ENCODE results near the gene CFAP52. TPM values are rescaled to one million over a fixed set of nuclear protein-coding genes. Genes with fewer than 3 reads are reported as not detected.

CFAP52 gene
- total RNA-seq, 1 experiment from 2014 or later: not detected

DNA sequence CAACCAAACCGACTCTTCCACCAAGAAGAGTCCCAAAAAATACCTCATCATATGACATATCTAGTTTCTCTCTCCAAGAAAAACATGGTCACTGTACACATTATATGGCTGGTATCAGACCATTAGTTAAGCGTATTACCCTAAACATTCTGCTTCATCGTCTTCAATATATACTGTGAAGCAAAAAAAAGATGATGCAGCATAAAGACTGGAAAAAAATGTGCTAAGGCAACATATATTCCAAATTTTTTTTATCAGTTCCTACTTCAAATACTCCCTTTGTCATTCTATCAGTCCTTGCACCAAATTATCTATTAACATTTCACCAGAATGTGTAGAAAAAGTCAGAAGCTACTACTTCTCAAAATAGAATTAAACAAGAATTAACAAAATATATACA, 43.7 kb upstream of the CFAP52 start:
- Histone ChIP-seq H3K4ac (ENCODE audit: low read depth, low read length) (no peak overlapping the region), H3T11ph (ENCODE audit: low read length) (no peak overlapping the region), H3K79me2 (ENCODE audit: insufficient read depth, low read length) (no peaks in the 10 kb centered on the region), H4K8ac (replicated peaks; ENCODE audit: insufficient read length, low read depth, low read length) (no peak overlapping the region), H3K9me3 (ENCODE audit: control insufficient read depth, low read depth, low read length) (no peaks in the 10 kb centered on the region), H3K23me2 (ENCODE audit: insufficient read length, low read depth, low read length, poor library complexity, severe bottlenecking) (no peaks in the 10 kb centered on the region), H4K5ac (ENCODE audit: insufficient read length, low read depth, low read length) (no peak overlapping the region), H4K91ac (ENCODE audit: insufficient read length, low read depth, low read length) (no peak overlapping the region), H2BK120ac (ENCODE audit: low read depth, low read length, poor library complexity, severe bottlenecking) (no peak overlapping the region), H3K14ac (ENCODE audit: insufficient read depth, low read length) (no peak overlapping the region), H3K4me1 (ENCODE audit: insufficient read depth, low read length) (no peaks in the 10 kb centered on the region; the same call in 1 of the 2 replicates), H2BK5ac (ENCODE audit: insufficient read length, low read length) (no peak overlapping the region), H3K56ac (ENCODE audit: insufficient read length, low read depth, low read length) (no peak overlapping the region), H3K18ac (ENCODE audit: insufficient read length, low read depth, low read length) (no peak overlapping the region), H4K20me1 (ENCODE audit: control insufficient read depth, insufficient read depth, insufficient read length) (no peaks in the 10 kb centered on the region), H2AFZ (ENCODE audit: low read length) (no peak overlapping the region), H3K27me3 (ENCODE audit: insufficient read depth, low read length) (no peaks in the 10 kb centered on the region), H3K23ac (ENCODE audit: insufficient read length, low read depth, low read length) (no peak overlapping the region), H2BK12ac (ENCODE audit: insufficient read length, low read depth, low read length) (no peak overlapping the region), H3K9ac (ENCODE audit: extremely low read depth, insufficient read length, low read length) (no peak overlapping the region), H2AK5ac (ENCODE audit: insufficient read length, low read length) (no peak overlapping the region), H3K27ac (ENCODE audit: insufficient read length, low read depth, low read length) (no peak overlapping the region), H2BK15ac (ENCODE audit: low read depth, low read length) (no peak overlapping the region), H2BK20ac (ENCODE audit: low read depth, low read length, poor library complexity, severe bottlenecking) (no peak overlapping the region), H3K79me1 (ENCODE audit: insufficient read depth, low read depth, low read length, poor library complexity, severe bottlenecking) (no peaks in the 10 kb centered on the region), H3K4me2 (ENCODE audit: insufficient read depth, insufficient read length, low read length) (no peak overlapping the region)
- Mint-ChIP-seq H3K27ac (no peak overlapping the region), H3K27me3 (ENCODE audit: low read depth) (no peaks in the 10 kb centered on the region), H3K4me3 (no peak overlapping the region), H3K9me3 (no peaks in the 10 kb centered on the region), H3K36me3 (ENCODE audit: insufficient read depth in 1 of 3, low read depth in 3 of 3) (peaks cover 0 to 4% (median 0%) of the 10 kb centered on the region in 3 experiments; a peak in 2 of 7 replicates), H3K4me1 (peaks cover 22 to 24% of the 10 kb centered on the region in 2 experiments)
- DNase-seq: no peak
- TF ChIP-seq, protein P1, sequence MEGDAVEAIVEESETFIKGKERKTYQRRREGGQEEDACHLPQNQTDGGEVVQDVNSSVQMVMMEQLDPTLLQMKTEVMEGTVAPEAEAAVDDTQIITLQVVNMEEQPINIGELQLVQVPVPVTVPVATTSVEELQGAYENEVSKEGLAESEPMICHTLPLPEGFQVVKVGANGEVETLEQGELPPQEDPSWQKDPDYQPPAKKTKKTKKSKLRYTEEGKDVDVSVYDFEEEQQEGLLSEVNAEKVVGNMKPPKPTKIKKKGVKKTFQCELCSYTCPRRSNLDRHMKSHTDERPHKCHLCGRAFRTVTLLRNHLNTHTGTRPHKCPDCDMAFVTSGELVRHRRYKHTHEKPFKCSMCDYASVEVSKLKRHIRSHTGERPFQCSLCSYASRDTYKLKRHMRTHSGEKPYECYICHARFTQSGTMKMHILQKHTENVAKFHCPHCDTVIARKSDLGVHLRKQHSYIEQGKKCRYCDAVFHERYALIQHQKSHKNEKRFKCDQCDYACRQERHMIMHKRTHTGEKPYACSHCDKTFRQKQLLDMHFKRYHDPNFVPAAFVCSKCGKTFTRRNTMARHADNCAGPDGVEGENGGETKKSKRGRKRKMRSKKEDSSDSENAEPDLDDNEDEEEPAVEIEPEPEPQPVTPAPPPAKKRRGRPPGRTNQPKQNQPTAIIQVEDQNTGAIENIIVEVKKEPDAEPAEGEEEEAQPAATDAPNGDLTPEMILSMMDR (conservative IDR thresholded peaks at IDR 0.05): no peak
- WGBS (ENCODE audit: extremely low coverage, insufficient read length, low lambda C conversion rate): no CpG with 5 or more reads among the region's 3 CpGs

All from H9 (cell line).